ENCODE measurements around the gene SP7. TPM values are rescaled to one million over a fixed set of nuclear protein-coding genes. Genes with fewer than 3 reads are reported as not detected.
"Not testable (repeated sequence)": the region's sequence is repeated elsewhere in the genome, so short reads cannot be mapped to it uniquely, and the experiment has no call there.

The SP7 gene
- not detected for total RNA-seq

- POLR2A ChIA-PET: no interaction called here
Observed at GRCh38 chr12:53336181-53336681, at the start of gene SP7. SP7 (minus strand) TSS chr12:53336354; CDS start chr12:53335646, 708 bp downstream.

GRCh38 chr12:53383258-53383657, 47.1 kb upstream of the SP7 start:
- CTCF ChIA-PET: interaction anchor here (2.1 to 2.8 kb wide), 4 partner anchors 17 to 43 kb away, joined by 5 to 22 read pairs (median 8); no protein-coding TSS in a partner anchor
- POLR2A ChIA-PET: interaction anchor here (1.2 to 1.3 kb wide), 2 partner anchors 31 to 38 kb away, joined by 4 to 6 read pairs; no protein-coding TSS in a partner anchor

More at GRCh38 chr12:53336181-53336681, at the start of gene SP7:
- CTCF ChIA-PET: interaction anchor here (0.6 to 1.1 kb wide), 4 partner anchors 9 to 135 kb away, joined by 3 to 5 read pairs (median 4); partner anchors contain the start of gene AAAS

- ChIA-PET POLR2A (interaction anchor here (0.6 to 1.3 kb wide), 2 partner anchors 32 to 81 kb away, joined by 4 read pairs; no protein-coding TSS in a partner anchor), CTCF (interaction anchor here (1.1 to 2.8 kb wide), 9 partner anchors 19 to 92 kb away, joined by 3 to 22 read pairs (median 4); no protein-coding TSS in a partner anchor)
Observed at GRCh38 chr12:53381731-53382630, 45.8 kb upstream of the SP7 start.

GRCh38 chr12:53380794-53381730, 44.9 kb upstream of the SP7 start:
- POLR2A ChIA-PET: interaction anchor here (0.6 to 0.7 kb wide), 3 partner anchors 23 to 473 kb away, joined by 4 to 11 read pairs (median 5); no protein-coding TSS in a partner anchor
- CTCF ChIA-PET: interaction anchor here (0.7 to 2.8 kb wide), 10 partner anchors 11 to 93 kb away, joined by 3 to 22 read pairs (median 4); no protein-coding TSS in a partner anchor

- ChIA-PET CTCF (interaction anchor here (0.8 to 2.0 kb wide), 5 partner anchors 11 to 112 kb away, joined by 3 to 7 read pairs (median 4); partner anchors contain the start of gene ESPL1), POLR2A (interaction anchor here (0.5 to 1.1 kb wide), 4 partner anchors 24 to 59 kb away, joined by 3 to 6 read pairs (median 4); no protein-coding TSS in a partner anchor)
Observed at GRCh38 chr12:53380104-53380793, 44.1 kb upstream of the SP7 start, which contains the start of gene SP1. SP1 (plus strand) TSS chr12:53380176; CDS start chr12:53380292, 116 bp downstream.

- CTCF ChIA-PET: interaction anchor here (0.8 to 1.9 kb wide), 8 partner anchors 27 to 220 kb away, joined by 3 to 7 read pairs (median 3); partner anchors contain the start of genes AAAS, ESPL1, MYG1 and TARBP2
- POLR2A ChIA-PET: interaction anchor here (0.5 to 1.7 kb wide), 4 partner anchors 35 to 59 kb away, joined by 3 to 6 read pairs (median 4); no protein-coding TSS in a partner anchor
Observed at GRCh38 chr12:53379389-53380103, 43.4 kb upstream of the SP7 start.

- ChIA-PET POLR2A (interaction anchor here (1.1 to 1.7 kb wide), 2 partner anchors 54 to 58 kb away, joined by 4 to 6 read pairs; no protein-coding TSS in a partner anchor), CTCF (interaction anchor here (0.8 to 1.9 kb wide), 10 partner anchors 26 to 219 kb away, joined by 3 to 7 read pairs (median 3); partner anchors contain the start of genes AAAS, ESPL1, MYG1 and TARBP2)
Observed at GRCh38 chr12:53378724-53379388, 42.7 kb upstream of the SP7 start.

- CTCF ChIA-PET: interaction anchor here (0.9 to 1.9 kb wide), 3 partner anchors 26 to 54 kb away, joined by 3 to 7 read pairs (median 6); no protein-coding TSS in a partner anchor
- POLR2A ChIA-PET: interaction anchor here (1.7 kb wide), 1 partner anchor 53 kb away, joined by 4 read pairs; no protein-coding TSS in a partner anchor
Observed at GRCh38 chr12:53378222-53378621, 42.1 kb upstream of the SP7 start.

- POLR2A ChIA-PET: no interaction called here
- CTCF ChIA-PET: interaction anchor here (0.5 kb wide), 1 partner anchor 221 kb away, joined by 3 read pairs; no protein-coding TSS in a partner anchor
Observed at GRCh38 chr12:53376747-53377146, 40.6 kb upstream of the SP7 start.

- POLR2A ChIA-PET: not testable (repeated sequence)
- CTCF ChIA-PET: interaction anchor here (1.3 kb wide), 1 partner anchor 20 kb away, joined by 3 read pairs; no protein-coding TSS in a partner anchor
Observed at GRCh38 chr12:53374277-53374676, 38.1 kb upstream of the SP7 start.

- POLR2A ChIA-PET: not testable (repeated sequence)
- CTCF ChIA-PET: interaction anchor here (1.3 kb wide), 1 partner anchor 20 kb away, joined by 3 read pairs; no protein-coding TSS in a partner anchor
Observed at GRCh38 chr12:53373554-53374133, 37.5 kb upstream of the SP7 start.

- ChIA-PET POLR2A (no interaction called here), CTCF (interaction anchor here (0.6 to 1.9 kb wide), 5 partner anchors 10 to 69 kb away, joined by 3 to 8 read pairs (median 3); no protein-coding TSS in a partner anchor)
Observed at GRCh38 chr12:53365245-53365904, 29.2 kb upstream of the SP7 start.

- POLR2A ChIA-PET: not testable (repeated sequence)
Observed at GRCh38 chr12:53361638-53362037, 25.5 kb upstream of the SP7 start.

GRCh38 chr12:53358836-53359419, 22.8 kb upstream of the SP7 start:
- POLR2A ChIA-PET: no interaction called here
- CTCF ChIA-PET: interaction anchor here (1.3 kb wide), 1 partner anchor 11 kb away, joined by 3 read pairs; no protein-coding TSS in a partner anchor

More at GRCh38 chr12:53361638-53362037, 25.5 kb upstream of the SP7 start:
- CTCF ChIA-PET: interaction anchor here (1.0 to 1.2 kb wide), 2 partner anchors 9 to 23 kb away, joined by 3 read pairs; no protein-coding TSS in a partner anchor

- CTCF ChIA-PET: interaction anchor here (0.7 to 3.6 kb wide), 4 partner anchors 12 to 164 kb away, joined by 3 to 49 read pairs (median 5); no protein-coding TSS in a partner anchor
- POLR2A ChIA-PET: no interaction called here
Observed at GRCh38 chr12:53355121-53355520, 19.0 kb upstream of the SP7 start.

Data from activated CD8-positive, alpha-beta memory T cell treated with anti-CD3 and anti-CD28 coated beads for 36 hours (primary cell).